ENCODE data around the gene SLC34A3. TPM values are rescaled to one million over a fixed set of nuclear protein-coding genes. Genes with fewer than 3 reads are reported as not detected.

The SLC34A3 gene
- total RNA-seq, 1 donor from 2014 or later, result not detected

- H3K4me3 ChIP-seq, result peak within 1 kb of the TSS; percentile 65
- no peak for TF ChIP-seq CTCF (IDR thresholded peaks at IDR 0.05)
- DNase-seq (ENCODE audit: low spot score), result no peak
- no peak within 1 kb of the TSS for H3K27ac Mint-ChIP-seq
- peaks cover 12% of the 10 kb centered on the region for H3F3A ChIP-seq (ENCODE audit: low read depth)
- H3K27me3 ChIP-seq, result peaks cover 25% of the 10 kb centered on the region
- H3K9me3 ChIP-seq (ENCODE audit: low read depth), result no peaks in the 10 kb centered on the region
- peak within 1 kb of the TSS; percentile 66 for H3K9ac ChIP-seq
- peaks cover 3% of the 10 kb centered on the region for H3K4me1 Mint-ChIP-seq
- H3K4me2 ChIP-seq, result peak within 1 kb of the TSS; percentile 81
- H3K27me3 Mint-ChIP-seq (ENCODE audit: insufficient read depth, low read depth), result peaks cover 6% of the 10 kb centered on the region
- H3K4me3 Mint-ChIP-seq, result peak within 1 kb of the TSS; percentile 87
- H3K4me1 ChIP-seq, result peaks cover 13% of the 10 kb centered on the region
- H2AFZ ChIP-seq (replicated peaks), result no peak within 1 kb of the TSS
- no peaks in the 10 kb centered on the region for H3K9me3 Mint-ChIP-seq
- H3K36me3 Mint-ChIP-seq, result no peaks in the 10 kb centered on the region
- H3K36me3 ChIP-seq, result no peaks in the 10 kb centered on the region
- no peak within 1 kb of the TSS for H3K27ac ChIP-seq
- no peaks in the 10 kb centered on the region for H3K79me2 ChIP-seq (ENCODE audit: low read depth)
- H4K20me1 ChIP-seq (ENCODE audit: low read depth), result no peaks in the 10 kb centered on the region
Measured at GRCh38 chr9:137224830-137225694, 5.6 kb upstream of the SLC34A3 start, which contains the start of gene CYSRT1. TSS of gene CYSRT1 (plus strand) at chr9:137225174. CDS start at chr9:137225622, 448 bp downstream.

- H3K4me1 ChIP-seq, result peaks cover 13% of the 10 kb centered on the region
- H3K27me3 ChIP-seq, result peaks cover 22% of the 10 kb centered on the region
- Mint-ChIP-seq H3K4me3 (peak overlapping the region; percentile 55), H3K36me3 (no peaks in the 10 kb centered on the region), H3K9me3 (no peaks in the 10 kb centered on the region), H3K27ac (no peak overlapping the region), H3K4me1 (peaks cover 3% of the 10 kb centered on the region), H3K27me3 (ENCODE audit: insufficient read depth, low read depth) (peaks cover 6% of the 10 kb centered on the region)
- H3K9ac ChIP-seq, result no peak overlapping the region
- H2AFZ ChIP-seq (replicated peaks), result no peak overlapping the region
- H3F3A ChIP-seq (ENCODE audit: low read depth), result peaks cover 12% of the 10 kb centered on the region
- H3K9me3 ChIP-seq (ENCODE audit: low read depth), result no peaks in the 10 kb centered on the region
- H4K20me1 ChIP-seq (ENCODE audit: low read depth), result no peaks in the 10 kb centered on the region
- TF ChIP-seq EZH2phosphoT487 (IDR thresholded peaks at IDR 0.05), result no peak
- TF ChIP-seq CTCF (IDR thresholded peaks at IDR 0.05), result no peak
- no peak for TF ChIP-seq EZH2 (IDR thresholded peaks at IDR 0.05)
- H3K27ac ChIP-seq, result no peak overlapping the region
- DNase-seq (ENCODE audit: low spot score), result no peak
- no peak overlapping the region for H3K4me2 ChIP-seq
- H3K79me2 ChIP-seq (ENCODE audit: low read depth), result no peaks in the 10 kb centered on the region
- no peak overlapping the region for H3K4me3 ChIP-seq
- no peaks in the 10 kb centered on the region for H3K36me3 ChIP-seq
Measured at GRCh38 chr9:137225699-137226331, 4.9 kb upstream of the SLC34A3 start.

- H3K4me1 Mint-ChIP-seq, result peaks cover 3% of the 10 kb centered on the region
- peaks cover 12% of the 10 kb centered on the region for H3F3A ChIP-seq (ENCODE audit: low read depth)
- no peaks in the 10 kb centered on the region for H3K36me3 ChIP-seq
- no peaks in the 10 kb centered on the region for H3K36me3 Mint-ChIP-seq
- no peaks in the 10 kb centered on the region for H3K9me3 Mint-ChIP-seq
- no peak overlapping the region for H3K27ac ChIP-seq
- no peaks in the 10 kb centered on the region for H3K9me3 ChIP-seq (ENCODE audit: low read depth)
- H3K79me2 ChIP-seq (ENCODE audit: low read depth), result no peaks in the 10 kb centered on the region
- peak overlapping the region; percentile 55 for H3K4me3 Mint-ChIP-seq
- H3K27me3 Mint-ChIP-seq (ENCODE audit: insufficient read depth, low read depth), result peaks cover 6% of the 10 kb centered on the region
- H3K27me3 ChIP-seq, result peaks cover 15% of the 10 kb centered on the region
- no peaks in the 10 kb centered on the region for H4K20me1 ChIP-seq (ENCODE audit: low read depth)
- no peak overlapping the region for H3K27ac Mint-ChIP-seq
- no peak overlapping the region for H2AFZ ChIP-seq (replicated peaks)
- no peak for TF ChIP-seq CTCF (IDR thresholded peaks at IDR 0.05)
- TF ChIP-seq EZH2 (IDR thresholded peaks at IDR 0.05), result no peak
- TF ChIP-seq EZH2phosphoT487 (IDR thresholded peaks at IDR 0.05), result no peak
- H3K4me2 ChIP-seq, result no peak overlapping the region
- H3K4me1 ChIP-seq, result peaks cover 11% of the 10 kb centered on the region
- DNase-seq (ENCODE audit: low spot score), result no peak
- H3K4me3 ChIP-seq, result no peak overlapping the region
- H3K9ac ChIP-seq, result no peak overlapping the region
Measured at GRCh38 chr9:137226338-137227053, 4.2 kb upstream of the SLC34A3 start.

Data from neural progenitor cell (in vitro differentiated cells).